Cardiac muscle cell (in vitro differentiated cells and primary cell): ENCODE data around the gene NKAIN4. TPM values are rescaled to one million over a fixed set of nuclear protein-coding genes. Genes with fewer than 3 reads are reported as not detected.

ENCODE experiments used
- DNase-seq, 2 donors: peaks; one replicate each; pipeline versions ENCODE4 v3.0.0 to v3.0.0-alpha.2; 2010 to 2017; ENCODE audit warnings: low read depth in 1 of 2, low spot score in 1 of 2
- H3K27ac ChIP-seq: fragments of 200-600 bp; sonication (generic); 2 replicates; pipeline ENCODE4 v1.5.1; 2016
- H3K27me3 ChIP-seq: fragments of 200-600 bp; sonication (generic); 2 replicates; pipeline ENCODE4 v1.6.0; 2016; ENCODE audit warnings: control low read depth
- H3K36me3 ChIP-seq: fragments of 200-600 bp; sonication (generic); 2 replicates; pipeline ENCODE4 v1.5.1; 2016; ENCODE audit warnings: control low read depth
- H3K4me1 ChIP-seq: fragments of 200-600 bp; sonication (generic); 2 replicates; pipeline ENCODE4 v1.8.1; 2017; ENCODE audit warnings: low read depth, mild to moderate bottlenecking, mixed run types
- H3K4me3 ChIP-seq: fragments of 200-600 bp; sonication (generic); 2 replicates; pipeline ENCODE4 v1.5.1; 2016; ENCODE audit warnings: mild to moderate bottlenecking
- H3K9me3 ChIP-seq: fragments of 200-600 bp; sonication (generic); 2 replicates; pipeline ENCODE4 v1.5.1; 2017; ENCODE audit warnings: low read depth, mild to moderate bottlenecking, control low read depth
- CTCF ChIP-seq: IDR thresholded peaks from 2 replicates; pipeline ENCODE4 v1.5.1; 2012; ENCODE audit warnings: low read depth, mild to moderate bottlenecking, low read length
- polyA plus RNA-seq: library from polyadenylated mRNA; unstranded; fragments of >200 nt; fragmentation: Nextera tagmentation; extraction: Ambion mirVana; gene quantifications from 2 replicates; pipeline ENCODE4 v1.2.1, GENCODE V29; 2016
- total RNA-seq: library from RNA; depleted of rRNA; stranded (reverse); fragments of >200 nt; gene quantifications from 2 replicates; pipeline ENCODE4 v1.2.3, GENCODE V29; 2016

Gene NKAIN4
- total and polyA plus RNA-seq, 2 experiments from 2014 or later, result not detected

GRCh38 chr20:63194007-63194796 lies 60.1 kb downstream of the NKAIN4 start:
- no peak overlapping the region for H3K4me3 ChIP-seq
- H3K4me1 ChIP-seq, result peaks cover 9% of the 10 kb centered on the region
- no peaks in the 10 kb centered on the region for H3K9me3 ChIP-seq
- no peak for TF ChIP-seq CTCF
- H3K36me3 ChIP-seq, result peaks cover 5% of the 10 kb centered on the region
- DNase-seq, result no peak
- H3K27me3 ChIP-seq, result no peaks in the 10 kb centered on the region
- H3K27ac ChIP-seq, result no peak overlapping the region

- Histone ChIP-seq H3K36me3 (peaks cover 5% of the 10 kb centered on the region), H3K4me1 (no peaks in the 10 kb centered on the region), H3K27ac (no peak overlapping the region), H3K9me3 (no peaks in the 10 kb centered on the region), H3K27me3 (no peaks in the 10 kb centered on the region), H3K4me3 (no peak overlapping the region)
- no peak for TF ChIP-seq CTCF
- DNase-seq, result no peak
Measured at GRCh38 chr20:63192721-63193120, 61.5 kb downstream of the NKAIN4 start.

GRCh38 chr20:63191400-63191799 lies 62.9 kb downstream of the NKAIN4 start:
- H3K4me3 ChIP-seq, result no peak overlapping the region
- no peaks in the 10 kb centered on the region for H3K27me3 ChIP-seq
- peaks cover 3% of the 10 kb centered on the region for H3K36me3 ChIP-seq
- no peaks in the 10 kb centered on the region for H3K4me1 ChIP-seq
- no peaks in the 10 kb centered on the region for H3K9me3 ChIP-seq
- DNase-seq, result no peak
- H3K27ac ChIP-seq, result no peak overlapping the region
- no peak for TF ChIP-seq CTCF

- Histone ChIP-seq H3K9me3 (no peaks in the 10 kb centered on the region), H3K4me3 (no peak overlapping the region), H3K27me3 (no peaks in the 10 kb centered on the region), H3K27ac (no peak overlapping the region), H3K4me1 (no peaks in the 10 kb centered on the region), H3K36me3 (no peaks in the 10 kb centered on the region)
- no peak for DNase-seq
- TF ChIP-seq CTCF, result no peak
Measured at GRCh38 chr20:63190828-63191227, 63.4 kb downstream of the NKAIN4 start.

Other genes starting within 250 kb of the NKAIN4 start
- not detected in 2 replicates for gene BHLHE23, start 247.5 kb downstream of the NKAIN4 start, total RNA-seq
- gene BHLHE23, start 247.5 kb downstream of the NKAIN4 start, polyA plus RNA-seq, result not detected in 2 replicates
- 24.2 and 29.5 TPM in 2 replicates for gene YTHDF1, start 38.3 kb downstream of the NKAIN4 start, total RNA-seq
- gene YTHDF1, start 38.3 kb downstream of the NKAIN4 start, polyA plus RNA-seq, result 40.0 and 54.2 TPM in 2 replicates
- 0.21 and 0.54 TPM in 2 replicates for gene BIRC7, start 18.6 kb downstream of the NKAIN4 start, total RNA-seq
- gene BIRC7, start 18.6 kb downstream of the NKAIN4 start, polyA plus RNA-seq, result not detected in 2 replicates
- 63.2 and 96.5 TPM in 2 replicates for gene ARFGAP1, start 18.4 kb upstream of the NKAIN4 start, total RNA-seq
- 85.3 and 94.5 TPM in 2 replicates for gene ARFGAP1, start 18.4 kb upstream of the NKAIN4 start, polyA plus RNA-seq
- gene COL20A1, start 38.7 kb upstream of the NKAIN4 start, total RNA-seq, result 0.85 TPM in 1 of 2 replicates, not detected in the other
- 1.4 TPM in 1 of 2 replicates, not detected in the other for gene COL20A1, start 38.7 kb upstream of the NKAIN4 start, polyA plus RNA-seq
- 0.11 and 0.15 TPM in 2 replicates for gene CHRNA4, start 106.9 kb upstream of the NKAIN4 start, total RNA-seq
- not detected in 2 replicates for gene CHRNA4, start 106.9 kb upstream of the NKAIN4 start, polyA plus RNA-seq
- 13.7 and 18.0 TPM in 2 replicates for gene KCNQ2, start 218.2 kb upstream of the NKAIN4 start, total RNA-seq
- gene KCNQ2, start 218.2 kb upstream of the NKAIN4 start, polyA plus RNA-seq, result 17.3 and 18.6 TPM in 2 replicates
- gene EEF1A2, start 244.6 kb upstream of the NKAIN4 start, total RNA-seq, result 1,016 and 1,067 TPM in 2 replicates
- gene EEF1A2, start 244.6 kb upstream of the NKAIN4 start, polyA plus RNA-seq, result 309 and 337 TPM in 2 replicates